Kidney (tissue), 14 donors: ENCODE results near the gene ADGRD1. TPM values are rescaled to one million over a fixed set of nuclear protein-coding genes. Genes with fewer than 3 reads are reported as not detected.

Source experiments
- DNase-seq, 5 donors: peaks; one replicate each; pipeline ENCODE4 v3.0.0-alpha.2; 2013 to 2020
- FAIRE-seq: peaks from 2 replicates; lab custom pipeline; 2012; peaks lifted over from hg19 to GRCh38; lab: Jason Lieb, UNC
- H3K27ac ChIP-seq, 2 donors: one replicate each; pipeline ENCODE4 v1.7.0; 2013; ENCODE audit warnings: low read depth in 2 of 2, low read length in 2 of 2, inconsistent platforms in 1 of 2
- H3K27me3 ChIP-seq: one replicate; pipeline ENCODE4 v1.7.1; 2013; ENCODE audit warnings: low read length, inconsistent platforms; ENCODE audit not compliant: control insufficient read depth, insufficient read depth
- H3K36me3 ChIP-seq, 3 donors: one replicate each; pipeline versions ENCODE4 v1.7.0 to v1.7.1; 2013; ENCODE audit warnings: low read length in 3 of 3, control low read depth in 1 of 3, inconsistent platforms in 1 of 3; ENCODE audit not compliant: insufficient read depth in 3 of 3, control insufficient read depth in 2 of 3
- H3K4me1 ChIP-seq, 3 donors: one replicate each; pipeline versions ENCODE4 v1.7.0 to v1.7.1; 2013; ENCODE audit warnings: low read length in 3 of 3, inconsistent platforms in 1 of 3, low read depth in 1 of 3; ENCODE audit not compliant: control insufficient read depth in 2 of 3, insufficient read depth in 2 of 3
- H3K4me3 ChIP-seq, 3 donors: one replicate each; pipeline versions ENCODE4 v1.7.0 to v1.8.1; 2013; ENCODE audit warnings: low read length in 3 of 3, control low read depth in 1 of 3, inconsistent platforms in 1 of 3
- H3K9ac ChIP-seq, 3 donors: one replicate each; pipeline versions ENCODE4 v1.7.0 to v1.7.1; 2013; ENCODE audit warnings: low read length in 3 of 3, control low read depth in 1 of 3, inconsistent platforms in 1 of 3
- H3K9me3 ChIP-seq, 3 donors: one replicate each; pipeline versions ENCODE4 v1.7.0 to v1.7.1; 2013; ENCODE audit warnings: low read length in 3 of 3, control low read depth in 1 of 3, inconsistent platforms in 1 of 3; ENCODE audit not compliant: control insufficient read depth in 2 of 3, insufficient read depth in 1 of 3
- intact Hi-C: fragments of 100-400 bp; cut with DNase I; formaldehyde crosslinking; loops from one replicate; pipeline ENCODE4 v1.11.1; 2022
- polyA plus RNA-seq: library from polyadenylated mRNA; stranded (reverse); fragments of 350-450 nt; fragmentation: Illumina TruSeq; extraction: RNeasy Lipid Tissue Mini Kit (QIAGEN cat#74804); gene quantifications from one replicate; pipeline ENCODE4 v1.2.3, GENCODE V29; 2014; ENCODE audit warnings: low read depth, low replicate concordance; ENCODE audit not compliant: insufficient read depth
- total RNA-seq: library from RNA; stranded (reverse); fragmentation: NEBNext Ultra II Directional; extraction: Animal tissue kit (Norgen Biotek cat#: 25700); gene quantifications from one replicate; pipeline ENCODE4 v1.2.1, GENCODE V29; 2021
- TF ChIP-seq, protein P1 (sequence below): IDR thresholded peaks from 3 replicates; pipeline ENCODE4 v1.5.1; 2012; ENCODE audit warnings: mild to moderate bottlenecking, moderate library complexity, borderline replicate concordance; ENCODE audit not compliant: insufficient read depth; ENCODE audit errors: extremely low read depth
- donor health status: control.
- donor health status: control.
- donor health status: control.
- donor health status: control.
- donor health status: control.
- donor health status: DM: yes; HTN: yes; CAD: no.
- donor health status: Normal renal cell carcinoma (clear cell type).

ADGRD1 gene
- total and polyA plus RNA-seq, 2 donors from 2014 or later: 1.7 to 6.7 TPM

DNA sequence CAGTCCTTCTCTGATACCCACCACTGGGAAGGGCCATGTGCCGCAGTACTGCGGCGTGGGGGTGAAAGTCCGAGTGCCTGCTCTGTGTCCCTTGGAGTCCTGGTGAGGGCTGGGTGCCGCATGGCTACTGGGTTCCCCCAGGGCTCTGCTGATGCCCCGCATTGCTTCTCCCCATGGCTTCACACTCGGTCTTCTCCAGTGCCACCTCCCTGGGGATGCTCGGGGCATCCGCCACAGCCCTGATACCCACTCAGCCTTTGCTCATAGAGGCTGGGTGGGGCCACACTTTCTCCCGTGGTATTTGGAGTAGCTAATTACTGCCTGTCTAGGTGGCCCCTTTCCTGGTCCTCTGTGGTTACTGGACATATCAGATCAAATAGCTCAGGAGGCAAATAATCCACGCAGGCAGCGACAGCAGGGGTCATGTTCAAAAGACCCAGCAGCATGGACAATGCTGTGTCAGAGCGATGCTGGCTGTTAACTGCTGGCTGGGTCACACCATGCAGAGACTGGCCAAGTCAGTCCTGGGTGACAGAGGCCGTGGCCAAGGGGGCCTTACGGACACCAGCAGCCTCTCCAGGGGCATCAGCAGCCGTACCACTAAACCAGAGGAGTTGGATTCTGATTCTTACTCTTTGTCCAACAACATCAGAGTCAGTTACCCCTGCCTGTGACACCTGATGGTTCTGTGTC lies 106.5 kb downstream of the ADGRD1 start:
- H3K9ac ChIP-seq: no peak overlapping the region
- DNase-seq (peak in 2 of 5 donors; percentile 11 to 54), FAIRE-seq (no peak)
- H3K36me3 ChIP-seq: no peaks in the 10 kb centered on the region
- H3K27me3 ChIP-seq: no peaks in the 10 kb centered on the region
- no peak overlapping the region for H3K4me3 ChIP-seq
- no peak overlapping the region for H3K27ac ChIP-seq
- TF ChIP-seq, protein P1, sequence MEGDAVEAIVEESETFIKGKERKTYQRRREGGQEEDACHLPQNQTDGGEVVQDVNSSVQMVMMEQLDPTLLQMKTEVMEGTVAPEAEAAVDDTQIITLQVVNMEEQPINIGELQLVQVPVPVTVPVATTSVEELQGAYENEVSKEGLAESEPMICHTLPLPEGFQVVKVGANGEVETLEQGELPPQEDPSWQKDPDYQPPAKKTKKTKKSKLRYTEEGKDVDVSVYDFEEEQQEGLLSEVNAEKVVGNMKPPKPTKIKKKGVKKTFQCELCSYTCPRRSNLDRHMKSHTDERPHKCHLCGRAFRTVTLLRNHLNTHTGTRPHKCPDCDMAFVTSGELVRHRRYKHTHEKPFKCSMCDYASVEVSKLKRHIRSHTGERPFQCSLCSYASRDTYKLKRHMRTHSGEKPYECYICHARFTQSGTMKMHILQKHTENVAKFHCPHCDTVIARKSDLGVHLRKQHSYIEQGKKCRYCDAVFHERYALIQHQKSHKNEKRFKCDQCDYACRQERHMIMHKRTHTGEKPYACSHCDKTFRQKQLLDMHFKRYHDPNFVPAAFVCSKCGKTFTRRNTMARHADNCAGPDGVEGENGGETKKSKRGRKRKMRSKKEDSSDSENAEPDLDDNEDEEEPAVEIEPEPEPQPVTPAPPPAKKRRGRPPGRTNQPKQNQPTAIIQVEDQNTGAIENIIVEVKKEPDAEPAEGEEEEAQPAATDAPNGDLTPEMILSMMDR: no peak
- intact Hi-C loops: no loop called here
- H3K9me3 ChIP-seq: no peaks in the 10 kb centered on the region
- no peaks in the 10 kb centered on the region for H3K4me1 ChIP-seq

DNA sequence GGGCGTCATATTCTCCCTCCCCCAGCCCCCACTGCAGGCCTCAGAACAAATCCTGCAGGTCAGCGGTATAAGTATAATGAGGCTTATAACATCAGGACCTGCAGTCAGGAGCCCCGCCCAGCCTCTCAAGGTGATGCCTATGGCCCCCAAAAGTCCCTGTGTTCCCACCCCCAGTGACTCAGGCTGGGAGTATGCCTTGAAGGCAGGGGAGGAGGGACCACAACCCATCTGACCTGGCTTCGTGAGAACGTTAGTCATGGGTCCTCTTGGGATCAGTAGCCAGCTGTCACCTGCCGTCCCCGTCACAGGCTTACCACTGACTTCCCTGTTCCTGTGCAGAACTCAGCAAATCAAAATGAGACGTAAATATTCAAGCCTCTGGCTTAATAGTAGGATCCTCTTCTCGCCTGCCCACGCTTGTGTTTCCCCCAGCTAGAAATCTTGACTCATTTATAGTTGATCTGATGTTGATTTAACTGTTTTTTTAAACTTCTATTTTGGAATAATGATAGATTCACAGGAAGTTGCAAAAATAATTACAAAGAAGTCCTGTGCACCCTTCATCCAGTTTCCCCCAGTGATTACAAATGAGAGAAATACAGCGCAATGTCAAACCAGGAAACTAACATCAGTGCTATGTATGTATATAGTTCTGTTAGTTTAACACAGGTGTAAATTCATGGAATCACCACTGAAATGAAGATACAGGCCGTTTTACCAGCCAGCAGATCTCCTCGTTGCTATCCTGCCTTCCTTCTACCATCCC lies 107.5 kb downstream of the ADGRD1 start:
- FAIRE-seq (no peak), DNase-seq (peak in 2 of 5 donors; percentile 24 to 30)
- Histone ChIP-seq H3K4me3 (no peak overlapping the region), H3K9me3 (no peaks in the 10 kb centered on the region), H3K4me1 (no peaks in the 10 kb centered on the region), H3K9ac (no peak overlapping the region), H3K27me3 (no peaks in the 10 kb centered on the region), H3K27ac (no peak overlapping the region), H3K36me3 (no peaks in the 10 kb centered on the region)
- intact Hi-C loops: no loop called here
- TF ChIP-seq, protein P1: no peak

DNA sequence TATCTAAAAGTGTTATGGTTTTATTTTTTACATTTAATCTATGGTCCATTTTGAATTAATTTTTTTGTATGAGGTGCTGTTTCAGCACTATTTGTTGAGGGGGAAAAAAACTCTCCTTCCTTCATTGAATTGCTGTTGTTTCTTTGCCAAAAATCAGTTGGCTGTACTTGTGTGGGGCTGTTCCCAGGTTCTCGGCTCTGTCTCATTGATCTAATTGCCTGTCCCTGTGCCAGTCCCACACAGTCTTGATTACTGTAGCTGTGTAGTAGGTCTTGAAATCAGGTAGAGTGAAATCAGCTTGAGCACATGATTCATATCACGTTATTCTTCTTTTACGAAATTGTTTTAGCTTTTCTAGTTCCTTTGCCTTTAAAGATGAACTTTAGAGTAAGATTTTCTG lies 109.7 kb downstream of the ADGRD1 start:
- FAIRE-seq: no peak
- Histone ChIP-seq H3K4me3 (no peak overlapping the region), H3K36me3 (no peaks in the 10 kb centered on the region), H3K9ac (no peak overlapping the region), H3K9me3 (no peaks in the 10 kb centered on the region), H3K4me1 (no peaks in the 10 kb centered on the region), H3K27ac (no peak overlapping the region), H3K27me3 (no peaks in the 10 kb centered on the region)
- TF ChIP-seq, protein P1: no peak
- no peak for DNase-seq
- intact Hi-C loops: no loop called here
